ENCODE measurements around the gene SEMA3F.

SEMA3F gene

GRCh38 chr3:50232303-50232702 lies 77.2 kb downstream of the SEMA3F start:
- Histone ChIP-seq H3K36me3 (ENCODE audit: low read length) (no peaks in the 10 kb centered on the region), H4K20me1 (ENCODE audit: low read depth, low read length) (no peaks in the 10 kb centered on the region), H2AFZ (ENCODE audit: low read depth, low read length, severe bottlenecking) (no peak overlapping the region), H3K4me2 (ENCODE audit: low read depth, low read length, poor library complexity, severe bottlenecking) (no peak overlapping the region), H3K9ac (ENCODE audit: low read length) (no peak overlapping the region), H3K9me3 (ENCODE audit: insufficient read depth, low read length) (no peaks in the 10 kb centered on the region), H3K27me3 (ENCODE audit: low read length) (no peaks in the 10 kb centered on the region), H3K79me2 (ENCODE audit: insufficient read depth, low read length) (peaks cover 12% of the 10 kb centered on the region), H3K9me2 (replicated peaks; ENCODE audit: insufficient read depth, low read length) (no peaks in the 10 kb centered on the region), H3F3A (ENCODE audit: insufficient read depth) (no peaks in the 10 kb centered on the region), H3K27ac (ENCODE audit: low read depth, low read length) (no peak overlapping the region), H3K4me3 (ENCODE audit: insufficient read depth, low read length, poor library complexity, severe bottlenecking) (no peak overlapping the region)
- TF ChIP-seq EZH2phosphoT487 (conservative IDR thresholded peaks at IDR 0.05; ENCODE audit: low read length), result no peak
- TF ChIP-seq, protein P1, sequence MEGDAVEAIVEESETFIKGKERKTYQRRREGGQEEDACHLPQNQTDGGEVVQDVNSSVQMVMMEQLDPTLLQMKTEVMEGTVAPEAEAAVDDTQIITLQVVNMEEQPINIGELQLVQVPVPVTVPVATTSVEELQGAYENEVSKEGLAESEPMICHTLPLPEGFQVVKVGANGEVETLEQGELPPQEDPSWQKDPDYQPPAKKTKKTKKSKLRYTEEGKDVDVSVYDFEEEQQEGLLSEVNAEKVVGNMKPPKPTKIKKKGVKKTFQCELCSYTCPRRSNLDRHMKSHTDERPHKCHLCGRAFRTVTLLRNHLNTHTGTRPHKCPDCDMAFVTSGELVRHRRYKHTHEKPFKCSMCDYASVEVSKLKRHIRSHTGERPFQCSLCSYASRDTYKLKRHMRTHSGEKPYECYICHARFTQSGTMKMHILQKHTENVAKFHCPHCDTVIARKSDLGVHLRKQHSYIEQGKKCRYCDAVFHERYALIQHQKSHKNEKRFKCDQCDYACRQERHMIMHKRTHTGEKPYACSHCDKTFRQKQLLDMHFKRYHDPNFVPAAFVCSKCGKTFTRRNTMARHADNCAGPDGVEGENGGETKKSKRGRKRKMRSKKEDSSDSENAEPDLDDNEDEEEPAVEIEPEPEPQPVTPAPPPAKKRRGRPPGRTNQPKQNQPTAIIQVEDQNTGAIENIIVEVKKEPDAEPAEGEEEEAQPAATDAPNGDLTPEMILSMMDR (IDR thresholded peaks at IDR 0.05; ENCODE audit: insufficient read depth, low read length, poor library complexity, severe bottlenecking), result no peak

DNA sequence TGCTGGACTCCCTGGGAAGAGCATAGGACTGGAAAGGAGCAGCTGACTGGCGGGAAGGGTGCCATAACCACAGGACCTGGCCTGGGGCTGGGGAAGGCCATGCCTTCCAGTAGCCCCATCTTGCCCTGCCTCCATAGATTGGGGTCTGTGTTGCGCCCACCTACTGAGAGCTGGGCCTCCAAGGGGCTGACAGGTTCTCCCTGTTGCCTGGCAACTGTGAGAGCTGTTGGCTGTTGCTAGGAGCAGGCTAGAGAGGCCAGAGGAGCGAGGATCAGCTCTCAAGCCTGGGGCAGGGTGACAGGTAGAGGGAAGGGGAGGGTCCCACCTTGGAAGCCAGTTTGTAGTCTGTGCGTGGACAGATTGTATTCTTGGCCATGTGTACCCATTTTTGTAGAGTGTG lies 78.1 kb downstream of the SEMA3F start:
- no peak overlapping the region for H3K9ac ChIP-seq (ENCODE audit: low read length)

GRCh38 chr3:50235716-50236483 lies 80.8 kb downstream of the SEMA3F start, which contains the start of gene GNAI2:
GNAI2 (plus strand) TSS chr3:50236204; CDS start chr3:50236336, 132 bp downstream.
- Histone ChIP-seq H3K4me3 (ENCODE audit: insufficient read depth, low read length, poor library complexity, severe bottlenecking) (peak within 1 kb of the TSS; percentile 96), H3K4me2 (ENCODE audit: low read depth, low read length, poor library complexity, severe bottlenecking) (peak within 1 kb of the TSS; percentile 84), H3K27me3 (ENCODE audit: low read length) (no peaks in the 10 kb centered on the region), H3K36me3 (ENCODE audit: low read length) (no peaks in the 10 kb centered on the region), H3K9me2 (replicated peaks; ENCODE audit: insufficient read depth, low read length) (no peaks in the 10 kb centered on the region), H2AFZ (ENCODE audit: low read depth, low read length, severe bottlenecking) (peak within 1 kb of the TSS; percentile 50), H3K9me3 (ENCODE audit: insufficient read depth, low read length) (no peaks in the 10 kb centered on the region), H4K20me1 (ENCODE audit: low read depth, low read length) (no peaks in the 10 kb centered on the region), H3K9ac (ENCODE audit: low read length) (peak within 1 kb of the TSS; percentile 72), H3K27ac (ENCODE audit: low read depth, low read length) (peak within 1 kb of the TSS; percentile 76), H3F3A (ENCODE audit: insufficient read depth) (no peaks in the 10 kb centered on the region), H3K79me2 (ENCODE audit: insufficient read depth, low read length) (peaks cover 45% of the 10 kb centered on the region)
- no peak for TF ChIP-seq EZH2phosphoT487 (conservative IDR thresholded peaks at IDR 0.05; ENCODE audit: low read length)
- TF ChIP-seq, protein P1 (IDR thresholded peaks at IDR 0.05; ENCODE audit: insufficient read depth, low read length, poor library complexity, severe bottlenecking), result no peak

More for the DNA sequence above, 78.1 kb downstream of the SEMA3F start:
- Histone ChIP-seq H3K4me2 (ENCODE audit: low read depth, low read length, poor library complexity, severe bottlenecking) (no peak overlapping the region), H3K4me3 (ENCODE audit: insufficient read depth, low read length, poor library complexity, severe bottlenecking) (no peak overlapping the region), H2AFZ (ENCODE audit: low read depth, low read length, severe bottlenecking) (no peak overlapping the region), H4K20me1 (ENCODE audit: low read depth, low read length) (no peaks in the 10 kb centered on the region), H3K9me2 (replicated peaks; ENCODE audit: insufficient read depth, low read length) (no peaks in the 10 kb centered on the region), H3K79me2 (ENCODE audit: insufficient read depth, low read length) (peaks cover 20% of the 10 kb centered on the region), H3K27me3 (ENCODE audit: low read length) (no peaks in the 10 kb centered on the region), H3K36me3 (ENCODE audit: low read length) (no peaks in the 10 kb centered on the region), H3K9me3 (ENCODE audit: insufficient read depth, low read length) (no peaks in the 10 kb centered on the region), H3K27ac (ENCODE audit: low read depth, low read length) (no peak overlapping the region), H3F3A (ENCODE audit: insufficient read depth) (no peaks in the 10 kb centered on the region)
- TF ChIP-seq, protein P1 (IDR thresholded peaks at IDR 0.05; ENCODE audit: insufficient read depth, low read length, poor library complexity, severe bottlenecking), result no peak
- no peak for TF ChIP-seq EZH2phosphoT487 (conservative IDR thresholded peaks at IDR 0.05; ENCODE audit: low read length)

Data from SU-DHL-6 (cell line).